WERI-Rb-1 (cell line): ENCODE measurements around the gene SLC26A8.

ENCODE experiments used
- DNase-seq: peaks from one replicate; pipeline ENCODE4 v3.0.0-alpha.2; 2020
- H3K27ac ChIP-seq: fragments of 250-450 bp; sonication (Bioruptor Pico); 2 replicates; pipeline ENCODE4 v1.5.1; 2020; ENCODE audit warnings: mild to moderate bottlenecking, moderate library complexity
- H3K27me3 ChIP-seq: fragments of 250-450 bp; sonication (Bioruptor Pico); 2 replicates; pipeline ENCODE4 v1.5.1; 2021; ENCODE audit warnings: mild to moderate bottlenecking, low read depth, moderate library complexity; ENCODE audit not compliant: insufficient read depth, severe bottlenecking
- H3K36me3 ChIP-seq: fragments of 250-450 bp; sonication (Bioruptor Pico); 2 replicates; pipeline ENCODE4 v1.5.1; 2020; ENCODE audit warnings: mild to moderate bottlenecking, moderate library complexity
- H3K4me3 ChIP-seq: 2 replicates; pipeline ENCODE4 v1.5.1; 2011; ENCODE audit warnings: low read depth, mild to moderate bottlenecking, control low read depth, low read length
- H3K9me3 ChIP-seq: fragments of 250-450 bp; sonication (Bioruptor Pico); 2 replicates; pipeline ENCODE4 v1.5.1; 2021; ENCODE audit warnings: mild to moderate bottlenecking, moderate library complexity; ENCODE audit not compliant: severe bottlenecking
- TF ChIP-seq, protein P1 (sequence below): IDR thresholded peaks from 2 replicates; pipeline ENCODE4 v1.5.1; 2011; ENCODE audit warnings: low read depth, mild to moderate bottlenecking, control low read depth, inconsistent platforms, low read length

The SLC26A8 gene, protein sequence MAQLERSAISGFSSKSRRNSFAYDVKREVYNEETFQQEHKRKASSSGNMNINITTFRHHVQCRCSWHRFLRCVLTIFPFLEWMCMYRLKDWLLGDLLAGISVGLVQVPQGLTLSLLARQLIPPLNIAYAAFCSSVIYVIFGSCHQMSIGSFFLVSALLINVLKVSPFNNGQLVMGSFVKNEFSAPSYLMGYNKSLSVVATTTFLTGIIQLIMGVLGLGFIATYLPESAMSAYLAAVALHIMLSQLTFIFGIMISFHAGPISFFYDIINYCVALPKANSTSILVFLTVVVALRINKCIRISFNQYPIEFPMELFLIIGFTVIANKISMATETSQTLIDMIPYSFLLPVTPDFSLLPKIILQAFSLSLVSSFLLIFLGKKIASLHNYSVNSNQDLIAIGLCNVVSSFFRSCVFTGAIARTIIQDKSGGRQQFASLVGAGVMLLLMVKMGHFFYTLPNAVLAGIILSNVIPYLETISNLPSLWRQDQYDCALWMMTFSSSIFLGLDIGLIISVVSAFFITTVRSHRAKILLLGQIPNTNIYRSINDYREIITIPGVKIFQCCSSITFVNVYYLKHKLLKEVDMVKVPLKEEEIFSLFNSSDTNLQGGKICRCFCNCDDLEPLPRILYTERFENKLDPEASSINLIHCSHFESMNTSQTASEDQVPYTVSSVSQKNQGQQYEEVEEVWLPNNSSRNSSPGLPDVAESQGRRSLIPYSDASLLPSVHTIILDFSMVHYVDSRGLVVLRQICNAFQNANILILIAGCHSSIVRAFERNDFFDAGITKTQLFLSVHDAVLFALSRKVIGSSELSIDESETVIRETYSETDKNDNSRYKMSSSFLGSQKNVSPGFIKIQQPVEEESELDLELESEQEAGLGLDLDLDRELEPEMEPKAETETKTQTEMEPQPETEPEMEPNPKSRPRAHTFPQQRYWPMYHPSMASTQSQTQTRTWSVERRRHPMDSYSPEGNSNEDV

DNA sequence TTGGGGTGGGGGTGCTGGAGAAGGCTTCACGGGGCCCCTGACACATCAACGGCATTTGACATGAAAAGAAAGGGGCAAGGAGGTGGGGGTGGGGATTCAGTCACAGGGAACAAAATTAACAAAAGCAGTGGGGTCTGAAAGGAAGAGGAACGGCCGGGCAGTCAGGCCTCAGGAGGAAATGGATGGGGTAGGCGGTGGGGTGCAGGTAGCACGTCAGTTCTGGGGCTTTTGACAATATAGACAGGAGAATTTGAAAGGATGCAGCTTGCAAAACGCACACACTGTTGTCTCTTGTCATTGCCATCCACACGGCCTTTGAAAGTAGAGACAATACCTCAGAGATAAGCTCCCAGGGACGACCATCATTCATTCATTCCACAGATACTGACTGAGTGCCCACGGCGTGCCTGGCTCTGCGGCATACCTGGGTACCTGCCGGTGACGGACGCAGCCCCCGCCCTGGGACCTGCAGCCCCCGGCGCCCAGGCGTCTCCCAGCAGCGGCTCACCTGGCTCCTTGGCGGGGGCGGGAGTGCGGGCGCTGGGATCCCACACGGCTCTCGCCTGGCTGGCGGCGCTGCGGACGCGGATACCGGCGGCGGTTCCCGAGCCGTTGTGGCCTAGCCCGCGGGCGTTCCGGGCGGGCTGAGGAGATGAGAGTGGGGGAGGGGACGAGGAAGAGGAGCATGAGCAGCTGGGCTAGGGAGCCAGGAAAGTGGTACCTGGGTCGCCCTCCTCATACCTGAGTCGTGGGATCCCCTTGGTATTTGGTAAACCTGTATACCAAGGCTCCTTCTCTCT lies at the start of gene SLC26A8:
SLC26A8 (minus strand) TSS at position 646 of the 800 bp plus-strand sequence. CDS start 4,934 bp downstream, outside the sequence.
- Histone ChIP-seq H3K9me3 (no peaks in the 10 kb centered on the region), H3K27ac (no peak within 1 kb of the TSS), H3K4me3 (no peak within 1 kb of the TSS), H3K36me3 (peaks cover 8% of the 10 kb centered on the region; the same call in 1 of the 2 replicates), H3K27me3 (no peaks in the 10 kb centered on the region)
- TF ChIP-seq, protein P1, sequence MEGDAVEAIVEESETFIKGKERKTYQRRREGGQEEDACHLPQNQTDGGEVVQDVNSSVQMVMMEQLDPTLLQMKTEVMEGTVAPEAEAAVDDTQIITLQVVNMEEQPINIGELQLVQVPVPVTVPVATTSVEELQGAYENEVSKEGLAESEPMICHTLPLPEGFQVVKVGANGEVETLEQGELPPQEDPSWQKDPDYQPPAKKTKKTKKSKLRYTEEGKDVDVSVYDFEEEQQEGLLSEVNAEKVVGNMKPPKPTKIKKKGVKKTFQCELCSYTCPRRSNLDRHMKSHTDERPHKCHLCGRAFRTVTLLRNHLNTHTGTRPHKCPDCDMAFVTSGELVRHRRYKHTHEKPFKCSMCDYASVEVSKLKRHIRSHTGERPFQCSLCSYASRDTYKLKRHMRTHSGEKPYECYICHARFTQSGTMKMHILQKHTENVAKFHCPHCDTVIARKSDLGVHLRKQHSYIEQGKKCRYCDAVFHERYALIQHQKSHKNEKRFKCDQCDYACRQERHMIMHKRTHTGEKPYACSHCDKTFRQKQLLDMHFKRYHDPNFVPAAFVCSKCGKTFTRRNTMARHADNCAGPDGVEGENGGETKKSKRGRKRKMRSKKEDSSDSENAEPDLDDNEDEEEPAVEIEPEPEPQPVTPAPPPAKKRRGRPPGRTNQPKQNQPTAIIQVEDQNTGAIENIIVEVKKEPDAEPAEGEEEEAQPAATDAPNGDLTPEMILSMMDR: no peak
- no peak for DNase-seq

DNA sequence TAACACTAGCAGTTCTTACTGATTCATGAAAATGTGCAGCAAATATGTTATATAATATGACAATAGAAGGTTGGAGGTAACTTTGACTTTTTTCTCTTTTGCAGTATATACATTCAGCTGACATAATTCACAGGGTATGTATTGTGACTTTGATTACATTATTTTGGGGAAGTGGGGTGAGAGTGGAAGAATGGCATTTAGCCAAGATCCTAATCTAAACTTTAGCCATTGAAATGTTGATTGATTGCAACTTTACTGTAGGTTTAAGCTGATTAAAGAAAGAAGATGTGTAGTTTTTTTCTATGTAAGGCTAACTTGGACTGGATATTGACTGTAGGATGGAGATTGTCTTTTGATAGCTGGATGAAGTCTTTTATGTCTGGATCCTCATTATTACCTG lies 49.1 kb upstream of the SLC26A8 start:
- Histone ChIP-seq H3K27ac (no peak overlapping the region), H3K4me3 (no peak overlapping the region), H3K36me3 (peaks cover 42% of the 10 kb centered on the region), H3K27me3 (no peaks in the 10 kb centered on the region), H3K9me3 (no peaks in the 10 kb centered on the region)
- DNase-seq: no peak
- TF ChIP-seq, protein P1: no peak

DNA sequence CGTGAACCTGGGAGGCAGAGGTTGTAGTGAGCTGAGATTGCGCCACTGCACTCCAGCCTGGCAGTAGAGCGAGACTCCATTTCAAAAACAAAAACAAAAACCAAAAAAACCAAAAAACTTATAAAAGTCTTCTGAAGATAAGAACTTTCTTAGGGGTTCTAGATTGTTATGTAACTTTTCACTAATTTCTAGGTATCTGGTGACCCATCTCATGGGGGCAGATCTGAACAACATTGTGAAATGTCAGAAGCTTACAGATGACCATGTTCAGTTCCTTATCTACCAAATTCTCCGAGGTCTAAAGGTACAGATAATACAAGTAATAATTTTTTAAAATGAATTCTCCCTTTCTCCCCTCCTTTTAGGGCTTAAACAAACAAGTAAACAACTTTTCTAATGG lies 48.2 kb upstream of the SLC26A8 start:
- no peak overlapping the region for H3K4me3 ChIP-seq
- H3K27ac ChIP-seq: no peak overlapping the region
- no peaks in the 10 kb centered on the region for H3K9me3 ChIP-seq
- no peak for DNase-seq
- no peaks in the 10 kb centered on the region for H3K27me3 ChIP-seq
- peaks cover 33% of the 10 kb centered on the region for H3K36me3 ChIP-seq
- TF ChIP-seq, protein P1: no peak

DNA sequence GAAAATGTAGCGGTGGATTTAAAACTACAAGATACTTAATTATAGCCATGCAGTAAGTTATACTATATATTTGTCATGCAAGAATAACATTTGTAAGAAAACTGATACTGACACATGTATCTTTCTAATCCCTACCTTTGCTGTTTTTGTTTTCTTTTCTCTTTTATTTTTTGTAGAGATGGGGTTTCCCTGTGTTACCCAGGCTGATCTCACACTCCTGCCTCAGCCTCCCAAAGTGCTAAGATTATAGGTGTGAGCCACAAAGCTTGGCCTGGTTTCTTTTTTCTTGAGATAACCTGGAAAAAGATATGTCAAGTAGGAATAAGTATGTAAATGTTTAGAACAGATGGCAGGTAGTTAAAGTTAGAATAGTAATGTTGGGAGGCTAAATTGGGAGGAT lies 47.3 kb upstream of the SLC26A8 start:
- Histone ChIP-seq H3K4me3 (no peak overlapping the region), H3K9me3 (no peaks in the 10 kb centered on the region), H3K27ac (no peak overlapping the region), H3K27me3 (no peaks in the 10 kb centered on the region), H3K36me3 (peaks cover 23% of the 10 kb centered on the region)
- TF ChIP-seq, protein P1: no peak
- no peak for DNase-seq

DNA sequence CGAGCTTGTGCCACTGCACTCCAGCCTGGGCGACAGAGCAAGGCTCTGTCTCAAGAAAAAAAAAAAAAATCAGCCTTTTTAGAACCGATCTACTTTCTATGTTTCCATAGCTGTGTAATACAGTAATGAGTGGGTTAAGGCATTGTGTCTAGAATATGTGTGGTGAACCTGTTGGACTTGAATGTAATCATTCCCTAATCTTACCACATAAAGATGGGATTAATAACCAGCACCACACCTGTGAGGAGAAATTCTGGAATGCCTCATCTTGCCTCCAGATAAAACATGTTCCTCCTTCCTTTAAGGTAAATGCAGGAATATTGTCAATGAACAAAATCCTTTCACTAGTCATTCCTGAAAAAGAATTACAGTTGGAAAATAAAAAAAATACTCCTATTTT lies 46.8 kb upstream of the SLC26A8 start:
- Histone ChIP-seq H3K36me3 (peaks cover 19% of the 10 kb centered on the region), H3K4me3 (no peak overlapping the region), H3K9me3 (no peaks in the 10 kb centered on the region), H3K27me3 (no peaks in the 10 kb centered on the region), H3K27ac (no peak overlapping the region)
- no peak for DNase-seq
- TF ChIP-seq, protein P1: no peak
